ENCODE measurements around the gene VAT1L.

- TF ChIP-seq POLR2A (IDR thresholded peaks at IDR 0.05) (no peak), CTCF (IDR thresholded peaks at IDR 0.05) (no peak)
Measured at GRCh38 chr16:77894162-77894561, 105.8 kb downstream of the VAT1L start.

Data from testis (tissue), 2 donors.